Measurements from ENCODE around the gene SPOUT1. TPM values are rescaled to one million over a fixed set of nuclear protein-coding genes. Genes with fewer than 3 reads are reported as not detected.

Gene SPOUT1
- total and polyA plus RNA-seq, 2 of the 13 experiments (the other 11 are each of a cell fraction or from before 2014, with no cell fraction given), result 39.0 to 45.8 TPM

GRCh38 chr9:128771745-128772519 is 57.7 kb downstream of the SPOUT1 start, which contains the start of gene ZER1 (continued):
- TF ChIP-seq ATAD3A (CRISPR knock-in tag; IDR thresholded peaks at IDR 0.05), result no peak
- peak; percentile 74 for TF ChIP-seq POLR2G (IDR thresholded peaks at IDR 0.05; ENCODE audit: low read depth, low read length)
- TF ChIP-seq ZNF3 (CRISPR knock-in tag; IDR thresholded peaks at IDR 0.05), result no peak; the same call in 1 of the 2 replicates
- peak; percentile 95 for TF ChIP-seq ZNF547 (CRISPR knock-in tag; IDR thresholded peaks at IDR 0.05)
- TF ChIP-seq TP53 (CRISPR knock-in tag; conservative IDR thresholded peaks at IDR 0.05), result no peak
- TF ChIP-seq MAX (IDR thresholded peaks at IDR 0.05), result peak; percentile 78
- TF ChIP-seq GMEB2 (CRISPR knock-in tag; IDR thresholded peaks at IDR 0.05; ENCODE audit: low read depth), result peak; percentile 69
- TF ChIP-seq EEA1 (CRISPR knock-in tag; IDR thresholded peaks at IDR 0.05; ENCODE audit: borderline replicate concordance), result no peak
- TF ChIP-seq IRF2 (CRISPR knock-in tag; IDR thresholded peaks at IDR 0.05), result peak; percentile 89
- 0 out of 4 replicates have a peak, but pooled peaks of 1 of the 2 experiments have one; percentile 27 for TF ChIP-seq REST (IDR thresholded peaks at IDR 0.05; ENCODE audit: borderline replicate concordance in 1 of 2, low read depth in 1 of 2, low read length in 2 of 2)
- no peak for TF ChIP-seq ZNF468 (CRISPR knock-in tag; IDR thresholded peaks at IDR 0.05)
- peak; percentile 91 for TF ChIP-seq KDM3A (CRISPR knock-in tag; IDR thresholded peaks at IDR 0.05; ENCODE audit: low read depth)
- TF ChIP-seq ZNF232 (CRISPR knock-in tag; IDR thresholded peaks at IDR 0.05; ENCODE audit: borderline replicate concordance), result peak; percentile 17; the same call in 1 of the 2 replicates
- peak; percentile 55 for TF ChIP-seq TGIF2 (CRISPR knock-in tag; IDR thresholded peaks at IDR 0.05)
- peak; percentile 99 for TF ChIP-seq KDM2A (CRISPR knock-in tag; IDR thresholded peaks at IDR 0.05; ENCODE audit: borderline replicate concordance, low read depth)
- peak; percentile 74; the same call in 1 of the 2 replicates for TF ChIP-seq ZNF558 (CRISPR knock-in tag; IDR thresholded peaks at IDR 0.05; ENCODE audit: borderline replicate concordance)
- peak; percentile 49; the same call in 1 of the 2 replicates for TF ChIP-seq RFX1 (IDR thresholded peaks at IDR 0.05)
- TF ChIP-seq ZNF761 (CRISPR knock-in tag; conservative IDR thresholded peaks at IDR 0.05), result peak; percentile 73; the same call in 1 of the 2 replicates
- no peak for TF ChIP-seq CEBPB (IDR thresholded peaks at IDR 0.05; ENCODE audit: borderline replicate concordance, low read depth, low read length)
- no peak for TF ChIP-seq NFRKB (IDR thresholded peaks at IDR 0.05)
- peak; percentile 85; the same call in 1 of the 2 replicates for TF ChIP-seq ZBTB39 (CRISPR knock-in tag; IDR thresholded peaks at IDR 0.05)
- peak; percentile 96 for TF ChIP-seq NCOA1 (CRISPR knock-in tag; IDR thresholded peaks at IDR 0.05)
- TF ChIP-seq TAF1 (CRISPR knock-in tag; IDR thresholded peaks at IDR 0.05), result peak; percentile 90
